HG02588 (cell line): ENCODE results near the gene TYW1B.
"Not testable (repeated sequence)": the region's sequence is repeated elsewhere in the genome, so short reads cannot be mapped to it uniquely, and the experiment has no call there.

Experiments used
- ATAC-seq: cut with Tn5 transposase; IDR thresholded peaks from one replicate; pipeline ENCODE4 v1.9.1; 2021; ENCODE audit warnings: mild to moderate bottlenecking, moderate library complexity; ENCODE audit not compliant: unreplicated experiment

Gene TYW1B

GRCh38 chr7:72632765-72633292 lies 195.2 kb downstream of the TYW1B start:
- ATAC-seq = not testable (repeated sequence)

GRCh38 chr7:72628375-72628774 lies 199.6 kb downstream of the TYW1B start:
- not testable (repeated sequence) for ATAC-seq

- not testable (repeated sequence) for ATAC-seq
Observed at GRCh38 chr7:72626428-72627011, 201.5 kb downstream of the TYW1B start.

GRCh38 chr7:72625721-72626423 lies 202.1 kb downstream of the TYW1B start:
- not testable (repeated sequence) for ATAC-seq

- no peak for ATAC-seq
Observed at GRCh38 chr7:72622532-72622931, 205.5 kb downstream of the TYW1B start.

GRCh38 chr7:72621761-72622187 lies 206.2 kb downstream of the TYW1B start:
- not testable (repeated sequence) for ATAC-seq

GRCh38 chr7:72620923-72621322 lies 207.1 kb downstream of the TYW1B start:
- ATAC-seq = not testable (repeated sequence)

- ATAC-seq = not testable (repeated sequence)
Observed at GRCh38 chr7:72618435-72619180, 209.4 kb downstream of the TYW1B start.

GRCh38 chr7:72609761-72610160 lies 218.2 kb downstream of the TYW1B start:
- not testable (repeated sequence) for ATAC-seq

GRCh38 chr7:72607988-72608387 lies 220.0 kb downstream of the TYW1B start:
- not testable (repeated sequence) for ATAC-seq

GRCh38 chr7:72605863-72606431 lies 222.1 kb downstream of the TYW1B start:
- not testable (repeated sequence) for ATAC-seq

GRCh38 chr7:72604771-72605611 lies 223.0 kb downstream of the TYW1B start:
- not testable (repeated sequence) for ATAC-seq

- not testable (repeated sequence) for ATAC-seq
Observed at GRCh38 chr7:72603476-72603875, 224.5 kb downstream of the TYW1B start.

GRCh38 chr7:72603073-72603472 lies 224.9 kb downstream of the TYW1B start:
- ATAC-seq = no peak

- not testable (repeated sequence) for ATAC-seq
Observed at GRCh38 chr7:72601683-72602082, 226.3 kb downstream of the TYW1B start.

GRCh38 chr7:72590023-72590422 lies 238.0 kb downstream of the TYW1B start:
- ATAC-seq = not testable (repeated sequence)

GRCh38 chr7:72587267-72587666 lies 240.7 kb downstream of the TYW1B start:
- ATAC-seq = not testable (repeated sequence)

GRCh38 chr7:72584576-72584975 lies 243.4 kb downstream of the TYW1B start:
- not testable (repeated sequence) for ATAC-seq

GRCh38 chr7:72583620-72584361 lies 244.2 kb downstream of the TYW1B start:
- ATAC-seq = not testable (repeated sequence)
